Fibroblast of pulmonary artery (primary cell): ENCODE data around the gene DUOX1.
A peak's percentile ranks its signal among the peaks of the same experiment; 100 is the strongest.

ENCODE experiments used
- DNase-seq: peaks from one replicate; pipeline ENCODE4 v3.0.0-alpha.2; 2010; ENCODE audit warnings: low read depth
- H3K4me3 ChIP-seq: replicated peaks from 2 replicates; pipeline ENCODE4 v1.5.1; 2011; ENCODE audit warnings: low read depth, mild to moderate bottlenecking, control low read depth, low read length, moderate library complexity
- TF ChIP-seq, protein P1 (sequence below): IDR thresholded peaks from 2 replicates; pipeline ENCODE4 v1.5.1; 2011; ENCODE audit warnings: mild to moderate bottlenecking, control low read depth, low read length, inconsistent platforms; ENCODE audit errors: missing control alignments

DUOX1 gene

GRCh38 chr15:45197512-45197911, 67.7 kb downstream of the DUOX1 start:
- TF ChIP-seq, protein P1, sequence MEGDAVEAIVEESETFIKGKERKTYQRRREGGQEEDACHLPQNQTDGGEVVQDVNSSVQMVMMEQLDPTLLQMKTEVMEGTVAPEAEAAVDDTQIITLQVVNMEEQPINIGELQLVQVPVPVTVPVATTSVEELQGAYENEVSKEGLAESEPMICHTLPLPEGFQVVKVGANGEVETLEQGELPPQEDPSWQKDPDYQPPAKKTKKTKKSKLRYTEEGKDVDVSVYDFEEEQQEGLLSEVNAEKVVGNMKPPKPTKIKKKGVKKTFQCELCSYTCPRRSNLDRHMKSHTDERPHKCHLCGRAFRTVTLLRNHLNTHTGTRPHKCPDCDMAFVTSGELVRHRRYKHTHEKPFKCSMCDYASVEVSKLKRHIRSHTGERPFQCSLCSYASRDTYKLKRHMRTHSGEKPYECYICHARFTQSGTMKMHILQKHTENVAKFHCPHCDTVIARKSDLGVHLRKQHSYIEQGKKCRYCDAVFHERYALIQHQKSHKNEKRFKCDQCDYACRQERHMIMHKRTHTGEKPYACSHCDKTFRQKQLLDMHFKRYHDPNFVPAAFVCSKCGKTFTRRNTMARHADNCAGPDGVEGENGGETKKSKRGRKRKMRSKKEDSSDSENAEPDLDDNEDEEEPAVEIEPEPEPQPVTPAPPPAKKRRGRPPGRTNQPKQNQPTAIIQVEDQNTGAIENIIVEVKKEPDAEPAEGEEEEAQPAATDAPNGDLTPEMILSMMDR = no peak
- DNase-seq = no peak
- peak overlapping the region; percentile 87 for H3K4me3 ChIP-seq

DNA sequence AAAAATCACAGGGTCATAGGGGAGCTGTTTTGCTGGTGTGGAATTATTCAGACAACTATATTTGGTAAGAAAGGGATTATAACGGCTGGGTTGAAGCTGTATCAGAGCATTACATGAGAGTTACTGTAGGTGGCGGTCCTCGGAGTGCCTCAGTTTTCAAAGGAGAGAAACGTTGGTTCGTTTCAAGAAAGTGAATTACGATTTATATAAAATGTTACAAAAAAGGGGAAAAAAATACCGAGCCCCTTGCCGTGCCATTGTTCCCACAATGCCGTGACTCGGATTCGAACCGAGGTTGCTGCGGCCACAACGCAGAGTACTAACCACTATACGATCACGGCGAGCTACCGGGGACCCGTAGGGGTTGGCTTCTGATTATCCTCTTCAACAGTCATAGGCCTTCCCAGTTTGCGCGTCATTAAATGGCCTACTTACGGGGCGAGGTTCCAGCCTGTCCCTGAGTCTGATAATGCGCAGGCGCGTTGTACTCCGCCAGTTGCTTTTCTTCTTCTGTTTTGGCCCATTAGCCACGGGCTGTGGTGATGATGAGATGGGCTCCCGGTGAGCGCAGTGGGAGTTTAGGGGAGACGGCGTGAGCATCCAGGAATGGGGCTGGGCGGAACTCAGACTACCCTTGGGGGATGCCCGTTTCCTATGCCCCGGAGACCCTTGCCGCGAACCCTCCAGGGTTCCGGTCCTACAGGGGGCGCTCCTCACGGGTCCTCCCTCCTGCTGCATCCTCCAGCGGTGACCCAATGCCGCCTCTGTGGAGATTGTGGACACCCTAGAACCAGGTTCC, 68.7 kb downstream of the DUOX1 start:
- TF ChIP-seq, protein P1 = peak; percentile 77
- H3K4me3 ChIP-seq = peak overlapping the region; percentile 87
- peak; percentile 99 for DNase-seq

- DNase-seq = no peak
- TF ChIP-seq, protein P1 = no peak
Measured at GRCh38 chr15:45199136-45199810, 69.5 kb downstream of the DUOX1 start.

DNA sequence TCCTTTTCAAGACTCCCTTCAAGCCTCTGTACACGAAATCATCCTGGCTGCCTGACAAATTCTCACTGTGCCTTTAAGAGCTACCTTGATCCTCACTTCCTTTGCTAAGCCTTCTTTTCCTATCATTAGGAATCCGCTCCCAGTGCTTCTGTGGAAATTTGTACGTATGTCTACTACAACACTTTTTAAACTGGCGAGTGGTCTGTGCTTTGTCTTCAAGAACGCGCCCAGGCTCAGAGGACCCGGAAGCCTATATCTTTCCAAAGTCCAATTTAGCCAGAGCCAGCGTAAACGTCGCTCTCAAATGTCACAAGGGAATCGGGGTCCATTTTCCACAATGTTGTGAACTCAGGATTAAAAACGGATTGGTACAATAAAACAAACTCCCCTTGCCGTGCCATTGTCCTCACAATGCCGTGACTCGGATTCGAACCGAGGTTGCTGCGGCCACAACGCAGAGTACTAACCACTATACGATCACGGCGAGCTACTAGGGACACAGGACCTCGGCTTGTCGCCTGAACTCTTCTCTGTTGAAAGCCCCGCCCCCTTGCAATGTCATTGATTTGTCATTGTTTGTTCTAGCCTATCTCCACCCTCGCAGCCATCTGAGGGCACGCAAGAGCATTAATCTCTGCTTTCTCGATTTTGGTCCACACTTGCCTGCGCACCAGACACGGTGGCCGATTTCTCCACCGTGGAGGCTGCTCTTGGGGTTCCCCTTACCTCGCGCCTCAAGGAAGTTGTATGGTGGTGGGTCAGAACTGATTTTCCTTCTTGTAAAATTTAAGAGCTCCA, 70.4 kb downstream of the DUOX1 start:
- H3K4me3 ChIP-seq = peak overlapping the region; percentile 87
- DNase-seq = peak; percentile 93
- TF ChIP-seq, protein P1 = no peak

More at GRCh38 chr15:45199136-45199810, 69.5 kb downstream of the DUOX1 start:
- H3K4me3 ChIP-seq = peak overlapping the region; percentile 87

- peak overlapping the region; percentile 87 for H3K4me3 ChIP-seq
- TF ChIP-seq, protein P1 = no peak
- DNase-seq = peak; percentile 84
Measured at GRCh38 chr15:45200799-45201556, 71.2 kb downstream of the DUOX1 start.

DNA sequence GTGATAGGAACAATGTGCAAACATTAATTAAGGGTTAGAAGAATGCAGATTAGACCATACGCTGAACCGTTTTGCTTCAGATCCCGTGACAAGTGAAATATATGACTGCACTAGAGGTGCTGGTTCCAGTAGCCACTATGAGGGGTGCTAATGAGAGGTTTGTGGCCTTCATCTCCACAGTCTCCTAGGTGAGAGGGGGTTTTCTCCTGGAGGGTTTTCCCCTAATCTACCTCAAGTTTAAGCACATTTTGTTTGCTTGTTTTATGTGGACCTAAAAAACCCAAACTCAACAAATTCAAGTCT, 71.7 kb downstream of the DUOX1 start:
- TF ChIP-seq, protein P1 = no peak
- no peak overlapping the region for H3K4me3 ChIP-seq
- DNase-seq = no peak
